H4 (cell line): Measurements from ENCODE around the gene LRRK1. TPM values are rescaled to one million over a fixed set of nuclear protein-coding genes. Genes with fewer than 3 reads are reported as not detected.

ENCODE experiments used
- DNase-seq: peaks from one replicate; pipeline ENCODE4 v3.0.0-alpha.2; 2015; ENCODE audit warnings: low spot score
- total RNA-seq: library from RNA; depleted of rRNA; stranded (reverse); fragments of >200 nt; shearing (Covaris generic); gene quantifications from 2 replicates; pipeline ENCODE4 v1.2.3, GENCODE V29; 2014

LRRK1 gene
- total RNA-seq, 1 experiment from 2014 or later = 1.4 TPM

DNA sequence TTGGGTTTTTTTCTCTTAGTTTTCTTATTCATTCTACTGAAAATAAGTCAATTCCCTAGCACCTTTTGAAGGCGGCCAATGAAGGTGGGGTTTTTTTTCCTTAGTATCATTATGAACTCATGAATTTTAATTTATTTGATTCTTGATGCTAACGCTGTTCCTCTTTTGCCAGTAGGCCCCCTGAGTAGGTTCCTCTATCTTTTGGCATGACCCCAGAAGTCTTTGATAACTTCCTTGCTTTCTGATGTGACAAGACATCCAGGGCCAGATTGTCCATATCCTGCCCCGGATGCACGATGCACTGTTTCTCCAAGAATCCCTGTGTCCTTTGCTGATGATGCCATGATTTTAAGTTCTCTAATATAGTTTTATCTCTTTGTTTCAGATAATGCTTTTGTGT lies 20.6 kb downstream of the LRRK1 start:
- DNase-seq = no peak

DNA sequence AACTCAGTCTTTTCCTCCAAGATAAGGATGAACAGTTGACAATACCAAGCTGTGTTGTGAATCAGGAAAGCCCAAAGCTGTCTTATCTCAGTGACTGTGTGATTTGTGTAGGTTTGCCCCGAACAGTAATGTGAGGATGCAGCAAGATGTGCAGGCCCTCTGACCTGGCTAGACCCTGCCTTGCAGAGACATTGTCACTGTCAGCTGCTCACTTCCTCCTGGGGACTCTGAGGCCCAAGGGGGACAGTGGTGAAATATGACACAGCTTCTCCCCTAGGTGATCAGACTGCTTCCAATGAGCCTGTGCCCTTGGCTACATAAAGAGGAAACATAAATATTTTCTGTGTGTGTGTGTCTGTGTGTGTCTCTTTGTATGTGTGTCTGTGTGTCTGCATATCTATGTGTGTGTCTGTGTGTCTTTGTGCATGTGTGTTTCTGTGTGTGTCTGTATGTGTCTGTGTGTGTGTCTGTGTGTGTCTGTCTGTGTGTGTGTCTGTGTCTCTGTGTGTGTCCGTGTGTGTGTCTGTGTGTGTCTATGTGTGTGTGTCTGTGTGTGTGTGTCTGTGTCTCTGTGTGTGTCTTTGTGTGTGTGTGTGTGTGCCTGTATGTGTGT lies 21.7 kb downstream of the LRRK1 start:
- no peak for DNase-seq

DNA sequence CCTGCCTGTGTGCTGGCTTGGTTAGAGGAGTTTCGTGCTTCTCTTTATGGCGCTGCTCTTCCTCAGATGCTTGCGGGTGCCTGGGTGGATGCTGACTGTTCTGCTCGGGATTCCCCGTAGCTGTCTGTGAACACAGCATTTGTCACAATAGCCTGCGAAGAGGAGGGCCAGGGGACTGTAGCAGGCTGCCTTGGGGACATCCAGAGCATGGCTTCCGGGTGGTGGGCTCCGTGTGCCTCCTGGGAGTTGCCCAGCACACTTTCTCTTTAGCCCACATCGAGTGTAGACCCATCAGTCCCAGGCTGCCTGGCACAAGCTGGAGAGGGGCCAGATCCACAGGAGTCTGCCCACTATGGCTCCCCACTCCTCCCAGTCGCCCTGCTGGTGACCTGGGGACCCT lies 22.4 kb downstream of the LRRK1 start:
- DNase-seq = no peak

DNA sequence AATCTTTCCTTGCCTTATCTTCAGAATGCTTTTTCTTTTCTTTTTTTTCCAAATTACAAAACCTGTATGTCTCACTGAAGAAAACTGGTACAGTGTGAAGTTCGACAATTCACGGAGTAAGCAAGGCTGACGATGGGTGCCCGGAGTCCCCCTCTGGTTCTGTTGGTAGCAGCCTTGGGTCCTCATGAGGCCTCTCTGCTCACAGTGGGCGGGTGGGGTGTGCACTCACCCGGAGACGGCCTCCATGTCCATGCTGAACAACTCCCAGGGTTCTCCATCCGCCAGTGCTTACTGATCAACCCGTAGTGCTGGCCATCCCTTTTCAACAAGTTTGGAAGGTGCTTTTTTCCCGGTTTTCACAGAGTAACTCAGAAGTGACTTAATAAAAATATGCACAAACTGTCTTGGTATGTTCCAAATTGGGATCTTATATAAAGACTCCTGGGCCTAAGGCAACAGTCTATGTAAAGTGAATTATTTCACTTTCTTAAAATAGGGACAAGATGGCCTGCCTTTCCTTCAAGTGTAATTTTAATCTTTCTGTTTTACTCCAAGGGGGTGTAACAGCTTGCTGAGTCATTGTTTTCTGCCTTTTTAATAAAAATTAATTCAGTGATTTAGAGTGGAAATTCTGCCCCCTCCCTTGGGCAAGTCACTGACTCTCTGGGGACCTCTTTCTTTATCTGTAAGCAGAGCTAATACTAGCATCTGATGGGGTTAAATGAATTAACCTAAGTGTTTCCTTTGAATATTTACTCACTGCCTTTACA lies 23.7 kb downstream of the LRRK1 start:
- no peak for DNase-seq

DNA sequence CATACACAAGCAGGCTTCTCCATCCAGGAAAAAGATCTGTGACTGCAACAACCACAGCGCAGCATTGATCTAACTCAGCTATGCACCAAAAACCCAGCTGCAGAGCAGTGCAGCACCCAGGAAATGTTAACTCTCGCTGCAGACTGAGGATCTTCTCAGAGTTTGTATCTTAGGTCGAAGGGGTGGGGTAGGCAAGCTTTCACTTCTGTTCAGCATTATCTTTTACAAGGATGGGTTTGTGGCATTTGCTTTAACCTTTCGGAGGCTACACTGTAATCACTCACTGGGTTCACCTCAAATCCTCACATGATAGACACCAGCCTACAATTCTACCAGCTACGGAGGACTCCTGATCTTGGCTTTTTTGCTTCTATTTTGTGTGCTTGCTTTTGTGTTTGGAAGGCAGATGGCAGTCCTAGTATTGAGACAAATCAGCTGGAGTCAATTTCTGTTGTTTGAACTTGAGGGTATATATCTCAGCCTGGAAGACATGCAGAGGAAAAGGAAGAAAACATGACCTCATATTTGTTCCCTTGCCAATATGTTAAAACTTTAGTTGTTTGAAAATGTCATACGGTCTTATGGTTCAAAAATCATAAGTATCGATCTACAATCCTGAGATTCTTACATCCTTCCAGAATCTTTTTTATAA lies 25.2 kb downstream of the LRRK1 start:
- no peak for DNase-seq

DNA sequence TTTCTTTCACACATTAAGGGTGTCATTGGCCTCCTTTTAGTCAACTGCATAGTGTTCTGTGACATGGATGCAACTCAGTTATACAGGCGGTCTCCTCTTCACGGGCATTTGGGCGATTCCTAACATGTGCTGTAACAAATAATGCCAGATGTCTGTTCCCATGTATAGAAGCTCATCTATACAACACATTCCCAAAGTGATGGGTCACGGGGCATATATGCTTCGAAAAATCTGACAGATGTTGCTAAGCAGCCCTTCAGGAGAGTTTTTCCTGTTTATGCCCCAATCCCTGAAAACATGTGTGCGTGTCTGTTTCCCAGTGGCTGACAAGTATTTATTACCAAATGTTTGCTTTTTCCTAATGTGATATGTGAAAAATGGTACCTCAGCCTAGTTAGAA lies 25.8 kb downstream of the LRRK1 start:
- DNase-seq = no peak

DNA sequence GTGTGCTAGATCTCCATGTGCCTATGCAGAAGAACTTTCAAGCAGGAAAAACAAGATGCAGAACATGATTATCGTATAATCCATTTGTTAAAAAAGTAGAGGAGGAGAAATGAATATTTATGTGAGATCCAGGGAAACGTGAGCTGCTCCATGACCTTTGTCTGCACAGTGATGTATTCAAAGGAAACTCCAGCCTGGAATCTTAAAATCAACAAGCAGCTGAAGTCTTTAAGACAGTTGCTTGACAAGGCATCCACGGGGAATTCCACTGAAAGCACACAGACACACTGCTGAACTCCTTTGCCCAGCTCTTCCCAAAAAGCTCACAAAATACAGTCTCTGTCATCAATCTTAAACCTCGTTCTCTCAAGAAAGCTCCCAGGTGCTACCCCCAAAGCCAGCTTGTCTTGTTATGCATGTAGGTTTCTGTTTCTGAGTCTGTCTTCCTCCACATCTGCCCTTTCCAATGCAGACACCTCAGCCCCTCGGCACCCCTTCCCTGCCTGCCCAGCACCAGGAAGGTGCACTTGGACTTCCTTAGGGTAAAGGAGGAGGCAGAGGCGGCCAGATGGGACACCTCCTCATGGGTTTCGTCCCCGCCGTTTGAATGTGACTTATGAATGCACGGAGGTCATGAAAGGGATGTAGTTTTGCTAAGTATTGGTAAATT lies 28.7 kb downstream of the LRRK1 start:
- DNase-seq = no peak

DNA sequence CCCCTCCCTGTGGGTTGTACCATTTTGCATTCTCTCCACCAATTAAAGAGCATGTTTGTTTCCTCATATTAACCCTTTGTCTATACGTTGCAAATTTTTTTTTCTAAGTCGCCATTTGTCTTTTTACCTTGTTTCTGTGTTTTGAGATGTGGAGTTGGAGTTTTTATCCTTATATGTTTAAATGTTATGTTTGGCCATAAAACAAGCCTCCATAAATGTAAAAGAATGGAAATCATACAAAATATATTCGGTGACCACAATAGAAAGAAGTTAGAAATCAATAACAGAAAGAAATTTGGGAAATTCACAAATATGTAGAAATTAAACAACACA lies 29.2 kb downstream of the LRRK1 start:
- DNase-seq = no peak

DNA sequence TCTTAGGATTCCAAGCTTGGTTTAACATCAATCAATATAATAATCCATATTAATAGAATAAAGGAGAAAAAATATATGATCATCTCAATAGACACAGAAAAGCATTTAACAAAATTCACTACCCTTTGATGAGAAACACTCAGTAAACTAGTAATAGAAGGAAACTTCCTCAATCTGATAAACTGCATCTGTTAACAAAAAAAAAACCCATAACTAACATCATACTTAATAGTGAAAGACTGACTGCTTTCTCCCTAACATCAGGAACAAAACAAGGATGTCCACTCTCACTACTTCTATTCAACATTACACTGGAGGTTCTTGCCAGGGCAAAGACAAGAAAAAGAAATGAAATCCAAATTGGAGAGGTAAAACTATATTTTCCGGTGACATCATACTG lies 30.5 kb downstream of the LRRK1 start:
- DNase-seq = no peak

DNA sequence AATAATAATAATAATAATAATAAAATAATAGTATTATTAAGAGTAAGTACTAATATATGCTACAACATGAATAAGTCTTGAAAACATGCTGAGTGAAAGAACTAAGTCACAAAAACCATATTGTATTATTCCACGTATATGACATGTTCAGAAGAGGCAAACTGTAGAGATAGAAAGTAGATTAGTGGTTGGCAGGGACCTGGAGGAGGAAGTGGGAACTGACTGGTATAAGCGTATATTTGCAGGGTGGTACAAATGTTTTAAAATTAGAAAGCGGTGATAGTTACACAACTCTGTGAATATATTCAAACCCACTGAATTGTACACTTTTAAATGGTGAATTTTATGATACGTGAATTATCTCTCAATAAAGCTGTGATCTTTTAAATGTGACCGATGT lies 32.8 kb downstream of the LRRK1 start:
- DNase-seq = no peak

DNA sequence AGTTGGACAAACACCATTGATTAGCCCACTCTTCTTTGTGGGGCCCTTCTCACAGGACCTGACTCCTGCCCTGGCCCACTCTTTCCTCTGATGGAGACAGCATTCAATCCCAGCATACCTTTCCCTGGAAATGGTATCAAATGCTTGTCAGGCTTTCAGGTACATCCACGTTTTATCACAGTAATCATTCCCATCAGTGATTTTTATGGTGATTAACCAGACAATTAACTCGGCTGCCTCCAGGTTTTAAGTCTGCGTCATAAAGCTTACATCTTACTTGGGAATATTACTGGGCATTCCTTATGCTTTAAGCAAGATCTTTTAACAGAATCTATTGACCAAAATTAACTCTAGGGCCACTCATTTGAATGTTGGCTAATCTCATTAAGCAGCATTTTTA lies 33.4 kb downstream of the LRRK1 start:
- DNase-seq = no peak

DNA sequence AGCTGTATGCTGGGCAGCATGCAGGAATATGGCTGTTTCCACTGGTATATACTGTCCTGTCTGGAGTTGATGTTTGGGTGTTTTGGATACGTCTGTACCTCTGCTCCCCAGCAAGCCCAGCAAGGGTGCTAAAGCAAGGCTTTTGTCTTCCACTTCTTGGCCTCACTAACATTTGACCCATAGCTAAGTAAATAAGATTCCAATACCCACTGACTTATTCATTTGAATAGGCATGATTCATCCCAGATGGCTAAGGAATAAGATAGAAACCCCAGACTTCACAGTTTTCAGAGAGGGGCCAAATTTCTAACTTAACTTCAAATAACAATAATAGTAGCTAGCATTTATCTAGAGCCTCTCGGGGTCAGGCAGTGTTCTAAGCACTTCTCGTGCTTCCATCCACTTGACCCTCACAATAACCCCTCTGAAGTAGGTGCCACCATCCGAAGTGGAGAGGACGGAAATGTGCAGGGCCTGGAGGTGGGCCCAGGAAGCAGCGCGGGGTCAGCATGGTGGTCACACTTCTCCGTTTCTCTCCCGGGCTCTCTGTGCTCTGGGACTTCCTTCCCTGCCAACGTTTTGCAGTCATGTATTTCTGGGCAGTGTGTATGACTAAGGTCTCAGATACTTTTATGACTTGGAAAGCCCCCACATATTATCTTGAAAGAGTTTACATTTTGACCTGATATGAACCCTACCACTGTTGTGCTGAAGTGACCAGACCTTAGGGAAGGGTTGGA lies 39.3 kb downstream of the LRRK1 start:
- peak; percentile 23 for DNase-seq

DNA sequence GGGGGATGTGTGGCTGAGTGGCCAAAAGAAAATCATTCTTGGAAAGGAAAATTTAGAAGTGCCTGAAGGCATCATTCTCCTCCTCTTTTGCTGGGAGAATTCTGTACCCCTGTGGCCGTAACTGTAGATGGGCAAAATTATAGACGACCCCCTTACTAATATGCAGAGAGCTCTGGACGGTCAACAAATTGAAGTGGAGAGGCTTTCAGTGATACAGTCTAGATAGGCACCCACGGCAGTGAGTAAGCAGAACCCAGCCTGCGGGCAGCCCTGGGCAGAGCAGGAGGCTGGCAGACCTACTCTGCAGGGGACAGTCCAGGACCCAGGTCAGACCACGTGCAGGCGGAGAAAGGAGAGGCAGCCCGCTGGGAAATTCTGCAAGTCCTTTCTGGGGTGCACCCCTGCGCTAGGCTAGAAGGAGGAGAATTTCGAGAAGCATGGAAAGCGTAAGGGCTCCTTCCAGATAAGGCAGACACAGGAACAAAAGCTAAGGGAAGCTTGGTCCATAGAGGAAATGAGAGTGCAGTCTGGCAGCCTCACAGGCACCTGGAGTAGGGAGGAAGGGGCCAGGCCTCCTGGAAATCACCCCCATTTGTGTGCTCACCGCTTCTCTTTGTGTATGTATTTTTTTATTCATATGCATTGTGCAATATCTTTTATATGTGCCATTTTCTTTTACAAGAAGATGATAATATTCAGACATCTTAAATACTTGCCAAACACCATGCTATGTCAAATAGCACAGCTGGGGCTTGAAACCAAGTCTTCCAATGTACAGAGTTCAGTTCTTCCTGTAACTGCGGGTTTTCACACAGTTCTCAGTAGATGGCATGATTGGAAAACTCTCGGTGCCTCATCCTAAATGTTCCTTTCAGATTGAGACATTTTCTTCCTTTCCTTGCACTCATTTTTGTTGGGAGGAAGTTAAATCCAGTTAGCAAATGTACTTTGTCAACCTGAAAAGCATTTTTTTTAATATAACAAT lies 40.2 kb downstream of the LRRK1 start:
- DNase-seq = peak; percentile 22

DNA sequence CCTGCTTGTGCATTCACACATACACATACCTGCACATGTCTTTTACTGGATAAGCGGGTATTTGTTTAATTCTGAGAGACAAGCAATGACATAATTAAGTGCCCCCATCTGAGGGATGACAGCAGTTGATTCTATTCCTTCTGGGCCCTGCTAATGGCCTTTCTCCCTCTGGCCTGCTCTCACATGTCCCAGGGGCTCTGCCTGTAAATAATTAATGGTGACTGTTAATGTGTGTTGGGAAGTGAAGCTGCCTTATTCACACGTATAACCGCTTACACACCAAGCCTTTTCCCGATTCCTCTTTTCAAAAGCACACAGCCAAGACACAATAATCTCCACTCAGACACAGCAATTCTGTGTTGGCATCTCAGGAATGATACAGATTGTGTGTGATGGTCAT lies 47.8 kb downstream of the LRRK1 start:
- DNase-seq = no peak

DNA sequence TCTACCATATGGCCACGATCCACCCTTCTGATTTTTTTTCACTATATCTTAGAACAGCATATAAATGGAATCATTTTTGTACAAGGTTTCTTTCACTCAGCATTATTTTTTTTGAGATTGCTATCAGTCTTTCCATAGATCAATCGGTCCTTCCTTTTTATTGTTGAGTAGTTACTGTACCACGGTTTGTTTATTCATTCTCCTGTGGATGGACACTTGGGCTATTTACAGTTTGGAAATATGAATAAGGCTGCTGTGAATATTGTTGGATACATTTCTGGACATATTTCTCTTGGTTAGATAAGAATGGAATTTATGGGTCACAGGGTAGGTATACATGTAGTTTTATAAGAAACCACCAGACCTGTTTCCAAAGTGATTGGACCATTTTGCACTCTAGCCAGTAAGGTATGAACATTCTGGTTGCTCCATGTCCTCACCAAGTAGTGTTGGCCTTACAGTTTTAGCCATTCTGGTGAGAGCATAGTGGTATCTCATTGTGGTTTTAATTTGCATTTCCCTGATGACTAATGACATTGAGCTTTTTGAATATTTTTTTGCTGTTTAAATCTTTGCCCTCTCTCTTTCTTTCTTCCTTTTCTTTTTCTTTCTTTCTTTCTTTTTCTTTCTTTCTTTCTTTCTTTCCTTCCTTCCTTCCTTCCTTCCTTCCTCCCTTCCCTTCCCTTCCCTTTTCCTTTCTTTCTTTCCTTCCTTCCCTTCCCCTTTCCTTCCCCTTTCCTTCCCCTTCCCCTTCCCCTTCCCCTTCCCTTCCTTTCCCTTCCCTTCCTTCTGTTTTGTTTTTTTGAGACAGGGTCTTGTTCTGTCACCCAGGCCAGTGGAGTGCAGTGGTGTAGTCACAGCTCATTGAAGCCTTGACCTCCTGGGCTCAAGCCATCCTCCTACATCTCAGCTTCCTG lies 49.2 kb downstream of the LRRK1 start:
- DNase-seq = no peak

DNA sequence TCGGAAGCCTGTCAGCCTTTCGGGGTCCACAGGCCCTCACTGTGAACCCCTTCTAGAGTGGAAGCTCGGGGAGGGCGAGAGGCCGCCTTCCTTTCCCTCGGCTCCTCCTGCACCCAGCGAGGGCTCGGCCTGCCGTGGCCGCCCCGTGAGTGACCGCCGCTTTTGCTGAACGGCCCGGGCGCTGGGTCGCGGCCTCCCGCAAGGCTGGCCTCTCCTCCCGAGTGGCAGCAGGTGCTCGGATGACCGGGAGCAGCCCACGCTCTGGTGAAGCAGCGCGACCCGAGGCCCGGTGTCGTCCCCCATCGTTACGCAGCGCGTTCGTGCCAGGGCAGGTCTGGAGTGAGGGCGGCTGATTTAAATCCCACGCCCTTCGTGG lies 53.8 kb downstream of the LRRK1 start:
- DNase-seq = no peak

DNA sequence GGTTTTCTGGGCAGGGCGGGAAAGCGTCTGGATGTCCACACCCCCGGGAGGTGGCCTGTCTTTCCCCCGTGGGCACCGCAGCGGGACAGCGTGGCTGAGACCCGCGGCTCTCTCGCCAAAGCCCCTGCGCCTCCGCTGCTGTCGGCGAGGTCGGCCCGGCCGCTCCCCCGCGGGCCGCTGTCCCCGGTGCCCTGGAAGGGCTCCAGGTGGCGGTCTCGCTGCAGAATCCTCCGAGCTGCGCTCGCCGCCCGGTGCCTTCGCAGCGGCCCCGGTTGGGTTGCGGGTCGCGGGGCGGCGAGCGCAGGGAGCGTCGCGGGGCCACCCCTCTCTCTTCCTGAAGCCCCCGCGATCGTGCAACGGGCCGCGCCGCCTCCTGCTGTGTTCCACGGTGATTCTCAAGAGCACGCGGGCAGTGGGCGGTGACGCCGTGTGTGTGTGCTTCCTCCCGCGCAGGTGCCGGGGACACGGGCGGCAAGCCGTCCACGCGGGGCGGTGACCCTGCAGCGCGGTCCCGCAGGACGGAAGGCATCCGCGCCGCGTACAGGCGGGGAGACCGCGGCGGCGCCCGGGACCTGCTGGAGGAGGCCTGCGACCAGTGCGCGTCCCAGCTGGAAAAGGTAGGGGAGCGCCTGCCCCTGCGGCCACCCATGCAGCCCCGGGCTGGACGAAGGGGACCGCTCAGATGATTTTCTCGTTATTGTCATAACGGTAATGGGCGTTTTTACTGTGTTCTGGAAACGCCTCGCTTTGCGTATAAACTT lies 54.4 kb downstream of the LRRK1 start:
- no peak for DNase-seq

DNA sequence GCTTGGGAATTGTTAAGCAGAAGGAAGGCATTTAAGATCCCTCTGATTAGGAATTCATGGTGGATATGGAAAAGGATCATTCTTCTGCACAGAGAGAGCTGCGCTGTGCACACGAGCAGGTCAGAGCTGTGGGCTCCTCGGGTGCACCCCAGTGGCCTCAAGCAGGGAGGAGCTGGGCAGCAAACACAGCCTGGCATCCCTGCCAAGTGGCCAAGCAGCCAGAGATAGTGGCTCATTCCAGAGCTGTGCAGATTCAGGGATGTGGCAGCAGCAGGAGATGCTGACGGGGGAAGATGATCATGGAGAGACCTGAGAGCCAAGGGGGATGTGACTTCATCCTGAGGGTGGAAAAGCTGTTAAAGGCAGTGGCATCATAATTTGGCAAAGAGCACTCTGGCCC lies 55.9 kb downstream of the LRRK1 start:
- DNase-seq = no peak

DNA sequence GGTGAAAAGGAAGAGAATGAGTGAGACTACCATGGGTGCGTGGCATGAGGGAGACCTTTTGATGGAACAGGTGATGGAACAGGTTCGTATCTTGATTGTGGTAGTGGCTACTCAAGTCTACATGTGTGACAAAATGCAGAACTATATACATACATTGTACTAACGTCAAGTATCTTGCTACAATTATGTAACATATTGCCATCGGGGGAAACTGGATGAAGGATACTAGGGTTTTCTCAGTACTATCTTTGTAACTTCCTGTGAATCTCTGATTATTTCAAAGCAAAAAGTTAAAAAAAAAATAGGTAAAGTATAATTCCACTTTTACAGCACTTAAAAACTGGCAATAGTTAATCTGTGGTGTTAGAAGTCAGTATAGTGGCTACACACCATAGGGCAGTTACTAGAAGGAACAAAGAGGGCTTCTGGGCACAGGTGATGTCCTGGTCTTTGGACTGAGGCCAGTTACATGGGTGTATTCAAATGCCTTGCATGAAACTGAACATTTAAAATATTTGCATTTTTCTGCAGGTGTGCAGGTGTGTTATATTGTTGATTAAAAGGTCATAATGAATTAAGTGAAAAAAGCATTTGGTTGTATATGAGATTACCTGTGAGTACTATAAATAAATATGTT lies 61.4 kb downstream of the LRRK1 start:
- no peak for DNase-seq
